GM12878 (cell line): Measurements from ENCODE around the gene FGD6.

Source experiments
- CREM ChIP-seq: IDR thresholded peaks from 2 replicates; pipeline ENCODE4 v1.6.1; 2014; ENCODE audit warnings: antibody characterized with exemption, low read depth
- CTCF ChIP-seq, 3 experiments: IDR thresholded peaks in 2 of 3; conservative IDR thresholded peaks in 1 of 3; 2 replicates each; pipeline ENCODE4 v1.5.1; 2011; ENCODE audit warnings: low read depth in 3 of 3, low read length in 3 of 3, mild to moderate bottlenecking in 3 of 3, control low read depth in 2 of 3, moderate library complexity in 2 of 3, inconsistent platforms in 1 of 3, mixed read lengths in 1 of 3; ENCODE audit not compliant: control insufficient read depth in 2 of 3, insufficient read depth in 1 of 3; ENCODE audit errors: extremely low read depth in 1 of 3
- EZH2 ChIP-seq: IDR thresholded peaks from 2 replicates; pipeline ENCODE4 v1.6.1; 2012; ENCODE audit warnings: low read depth, mild to moderate bottlenecking, control low read depth, inconsistent platforms, low read length, borderline replicate concordance; ENCODE audit not compliant: control insufficient read depth
- JUND ChIP-seq: IDR thresholded peaks from 2 replicates; pipeline ENCODE4 v1.6.1; 2012; ENCODE audit warnings: low read depth, mild to moderate bottlenecking, low read length, improper control_type of control experiment, moderate library complexity
- PAX5 ChIP-seq: IDR thresholded peaks from 2 replicates; pipeline ENCODE4 v1.6.1; 2011; ENCODE audit warnings: low read depth, low read length, borderline replicate concordance
- POLR2A ChIP-seq: IDR thresholded peaks from 2 replicates; pipeline ENCODE4 v1.6.1; 2011; ENCODE audit warnings: low read depth, mild to moderate bottlenecking, low read length
- RAD21 ChIP-seq: IDR thresholded peaks from 2 replicates; pipeline ENCODE4 v1.6.1; 2011; ENCODE audit warnings: mild to moderate bottlenecking, low read depth, low read length, moderate library complexity; ENCODE audit not compliant: insufficient read depth
- RCOR1 ChIP-seq: conservative IDR thresholded peaks from 2 replicates; pipeline ENCODE4 v1.6.1; 2012; ENCODE audit warnings: low read depth, low read length, improper control_type of control experiment
- ZNF274 ChIP-seq: IDR thresholded peaks from one replicate; pipeline ENCODE4 v1.8.0; 2011; ENCODE audit not compliant: insufficient read length, insufficient read depth
- TF ChIP-seq, protein P1 (sequence below): IDR thresholded peaks from 2 replicates; pipeline ENCODE4 v1.6.1; 2011; ENCODE audit warnings: mild to moderate bottlenecking, low read depth, low read length, moderate library complexity; ENCODE audit not compliant: insufficient replicate concordance

- no peak for TF ChIP-seq RAD21
- TF ChIP-seq, protein P1, sequence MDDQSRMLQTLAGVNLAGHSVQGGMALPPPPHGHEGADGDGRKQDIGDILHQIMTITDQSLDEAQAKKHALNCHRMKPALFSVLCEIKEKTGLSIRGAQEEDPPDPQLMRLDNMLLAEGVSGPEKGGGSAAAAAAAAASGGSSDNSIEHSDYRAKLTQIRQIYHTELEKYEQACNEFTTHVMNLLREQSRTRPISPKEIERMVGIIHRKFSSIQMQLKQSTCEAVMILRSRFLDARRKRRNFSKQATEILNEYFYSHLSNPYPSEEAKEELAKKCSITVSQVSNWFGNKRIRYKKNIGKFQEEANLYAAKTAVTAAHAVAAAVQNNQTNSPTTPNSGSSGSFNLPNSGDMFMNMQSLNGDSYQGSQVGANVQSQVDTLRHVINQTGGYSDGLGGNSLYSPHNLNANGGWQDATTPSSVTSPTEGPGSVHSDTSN = no peak
- no peak for TF ChIP-seq CTCF (IDR thresholded peaks at IDR 0.05 in 2 of 3, conservative IDR thresholded peaks at IDR 0.05 in 1 of 3; ENCODE audit: control insufficient read depth in 2 of 3, extremely low read depth in 1 of 3, insufficient read depth in 1 of 3, low read depth in 3 of 3, low read length in 3 of 3)
- no peak for TF ChIP-seq RCOR1
- no peak for TF ChIP-seq ZNF274
- no peak for TF ChIP-seq POLR2A
- TF ChIP-seq CREM = no peak
- TF ChIP-seq EZH2 = no peak
- no peak for TF ChIP-seq JUND
- TF ChIP-seq PAX5 = no peak
These were observed 40.9 kb upstream of the FGD6 start for GRCh38 chr12:95258151-95258550.
